RWPE2 (cell line): Measurements from ENCODE around the gene KIF1A.

Experiments used
- ATAC-seq: fragments of 200-7000 bp; cut with Tn5 transposase; 3 replicates; pipeline ENCODE4 v1.9.1; 2021; ENCODE audit warnings: low read depth
- DNase-seq: peaks from one replicate; pipeline ENCODE4 v3.0.0-alpha.2; 2020; ENCODE audit warnings: low spot score
- H3K27ac ChIP-seq: fragments of 450-650 bp; 2 replicates; pipeline ENCODE4 v1.5.1; 2017; ENCODE audit warnings: mild to moderate bottlenecking; ENCODE audit not compliant: poor library complexity, severe bottlenecking
- H3K27me3 ChIP-seq: fragments of 250-450 bp; sonication (Bioruptor Pico); 2 replicates; pipeline ENCODE4 v1.5.1; 2021; ENCODE audit warnings: mild to moderate bottlenecking, moderate library complexity; ENCODE audit not compliant: insufficient read depth, poor library complexity, severe bottlenecking
- H3K36me3 ChIP-seq: fragments of 250-450 bp; sonication (Bioruptor Pico); 2 replicates; pipeline ENCODE4 v1.5.1; 2020; ENCODE audit warnings: low read depth, mild to moderate bottlenecking, moderate library complexity
- H3K4me1 ChIP-seq: fragments of 250-450 bp; sonication (Bioruptor Pico); 2 replicates; pipeline ENCODE4 v1.5.1; 2021; ENCODE audit warnings: mild to moderate bottlenecking, moderate library complexity; ENCODE audit not compliant: insufficient read depth, poor library complexity, severe bottlenecking
- H3K4me3 ChIP-seq: fragments of 250-450 bp; sonication (Bioruptor Pico); 2 replicates; pipeline ENCODE4 v1.5.1; 2021; ENCODE audit warnings: mild to moderate bottlenecking, moderate library complexity; ENCODE audit not compliant: severe bottlenecking
- H3K9me3 ChIP-seq: fragments of 250-450 bp; sonication (Bioruptor Pico); 2 replicates; pipeline ENCODE4 v1.5.1; 2021; ENCODE audit warnings: mild to moderate bottlenecking, moderate library complexity; ENCODE audit not compliant: severe bottlenecking
- CTCF ChIP-seq: fragments of 450-650 bp; IDR thresholded peaks from one replicate; pipeline ENCODE4 v1.5.1; 2017; ENCODE audit warnings: mild to moderate bottlenecking, moderate library complexity; ENCODE audit not compliant: poor library complexity, severe bottlenecking

KIF1A gene

GRCh38 chr2:240707043-240707756 lies 112.8 kb downstream of the KIF1A start:
- H3K27me3 ChIP-seq: peaks cover 49% of the 10 kb centered on the region
- H3K36me3 ChIP-seq: no peaks in the 10 kb centered on the region
- H3K9me3 ChIP-seq: no peaks in the 10 kb centered on the region
- no peaks in the 10 kb centered on the region for H3K4me1 ChIP-seq
- H3K27ac ChIP-seq: no peak overlapping the region
- H3K4me3 ChIP-seq: no peak overlapping the region
- ATAC-seq (no peak), DNase-seq (no peak)
- no peak for TF ChIP-seq CTCF

- Histone ChIP-seq H3K36me3 (no peaks in the 10 kb centered on the region), H3K9me3 (no peaks in the 10 kb centered on the region), H3K27ac (no peak overlapping the region), H3K4me1 (no peaks in the 10 kb centered on the region), H3K4me3 (no peak overlapping the region), H3K27me3 (peaks cover 49% of the 10 kb centered on the region)
- no peak for TF ChIP-seq CTCF
- ATAC-seq: no peak
- no peak for DNase-seq
Measured at GRCh38 chr2:240705204-240705791, 114.7 kb downstream of the KIF1A start.

DNA sequence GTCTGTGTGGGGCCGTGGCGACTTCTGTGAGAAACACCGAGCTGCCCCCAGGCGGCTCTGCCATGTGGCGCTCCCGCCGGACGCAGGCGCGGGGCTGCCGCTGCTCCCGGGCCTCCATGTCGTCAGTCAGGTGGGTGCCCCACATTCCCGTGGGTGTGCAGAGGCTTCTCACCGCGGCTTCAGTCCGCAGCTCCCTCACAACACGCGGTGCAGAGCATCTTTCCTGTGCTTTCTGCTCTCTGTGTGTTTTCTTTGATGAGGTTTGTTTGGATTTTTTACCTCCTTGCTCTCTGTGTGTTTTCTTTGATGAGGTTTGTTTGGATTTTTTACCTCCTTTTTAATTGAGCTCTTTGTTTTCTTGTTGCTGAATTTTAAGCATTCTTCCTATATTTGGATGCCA lies 115.4 kb downstream of the KIF1A start:
- no peak for DNase-seq

GRCh38 chr2:240703417-240704341 lies 116.3 kb downstream of the KIF1A start:
- Histone ChIP-seq H3K27ac (no peak overlapping the region), H3K36me3 (no peaks in the 10 kb centered on the region), H3K4me3 (no peak overlapping the region)

More for the DNA sequence above, 115.4 kb downstream of the KIF1A start:
- H3K27me3 ChIP-seq: peaks cover 49% of the 10 kb centered on the region
- no peaks in the 10 kb centered on the region for H3K36me3 ChIP-seq
- ATAC-seq: no peak
- no peaks in the 10 kb centered on the region for H3K9me3 ChIP-seq
- no peak for TF ChIP-seq CTCF
- H3K4me1 ChIP-seq: no peaks in the 10 kb centered on the region
- H3K4me3 ChIP-seq: no peak overlapping the region
- H3K27ac ChIP-seq: no peak overlapping the region

More at GRCh38 chr2:240703417-240704341, 116.3 kb downstream of the KIF1A start:
- Histone ChIP-seq H3K4me1 (no peaks in the 10 kb centered on the region), H3K27me3 (peaks cover 41% of the 10 kb centered on the region), H3K9me3 (no peaks in the 10 kb centered on the region)
- no peak for DNase-seq
- TF ChIP-seq CTCF: no peak
- 0 out of 3 replicates have a peak, but pooled peaks have one; percentile 24 for ATAC-seq
